Vagina (tissue), 2 donors: ENCODE measurements around the gene PCSK5. TPM values are rescaled to one million over a fixed set of nuclear protein-coding genes. Genes with fewer than 3 reads are reported as not detected.

ENCODE experiments used
- DNase-seq, 2 donors: peaks; one replicate each; pipeline ENCODE4 v3.0.0-alpha.2; 2017; ENCODE audit errors: extremely low spot score in 2 of 2
- H3K27ac ChIP-seq: fragments of 200-600 bp; sonication (generic); one replicate; pipeline ENCODE4 v1.5.1; 2019
- H3K27me3 ChIP-seq: fragments of 200-600 bp; sonication (generic); one replicate; pipeline ENCODE4 v1.5.1; 2019
- H3K36me3 ChIP-seq, 2 donors: fragments of 200-600 bp; sonication (generic); one replicate each; pipeline ENCODE4 v1.5.1; 2017 to 2019
- H3K4me1 ChIP-seq: fragments of 200-600 bp; sonication (generic); one replicate; pipeline ENCODE4 v1.5.1; 2019
- H3K4me3 ChIP-seq, 2 donors: fragments of 200-600 bp; sonication (generic); 1 replicate in 1 of 2; 2 replicates in 1 of 2; pipeline ENCODE4 v1.5.1; 2016 to 2019
- H3K9me3 ChIP-seq: fragments of 200-600 bp; sonication (generic); one replicate; pipeline ENCODE4 v1.5.1; 2019
- CTCF ChIP-seq, 3 experiments: fragments of 450-650 bp in 2 of 3; fragments of 200-600 bp in 1 of 3; sonication (generic) in 1 of 3; IDR thresholded peaks; one replicate each; pipeline ENCODE4 v1.5.1; 2017 to 2019; ENCODE audit warnings: antibody characterized with exemption in 3 of 3, mild to moderate bottlenecking in 2 of 3, moderate library complexity in 2 of 3
- POLR2A ChIP-seq, 2 donors: fragments of 450-650 bp; IDR thresholded peaks; one replicate each; pipeline ENCODE4 v1.6.1; 2017; ENCODE audit warnings: antibody characterized with exemption in 2 of 2, mild to moderate bottlenecking in 2 of 2, moderate library complexity in 2 of 2
- POLR2AphosphoS5 ChIP-seq, 2 donors: sonication (generic); formaldehyde crosslinking; IDR thresholded peaks; one replicate each; pipeline ENCODE4 v1.9.0; 2017; ENCODE audit warnings: antibody characterized with exemption in 2 of 2, mild to moderate bottlenecking in 2 of 2, low read depth in 1 of 2; ENCODE audit not compliant: insufficient read depth in 1 of 2
- intact Hi-C: fragments of 100-400 bp; cut with DNase I; formaldehyde crosslinking; loops from one replicate; pipeline ENCODE4 v1.15.1; 2023
- total RNA-seq: library from RNA; depleted of rRNA; stranded (reverse); fragments of >200 nt; gene quantifications from one replicate; pipeline ENCODE4 v1.2.3, GENCODE V29; 2016

Gene PCSK5
- total RNA-seq, 1 donor from 2014 or later: 22.6 TPM

- Histone ChIP-seq H3K9me3 (no peaks in the 10 kb centered on the region), H3K4me1 (peaks cover 14% of the 10 kb centered on the region), H3K36me3 (no peaks in the 10 kb centered on the region), H3K27me3 (no peaks in the 10 kb centered on the region), H3K4me3 (no peak overlapping the region), H3K27ac (no peak overlapping the region)
- intact Hi-C loops: no loop called here
- DNase-seq: no peak
- TF ChIP-seq POLR2AphosphoS5 (IDR thresholded peaks at IDR 0.05; ENCODE audit: insufficient read depth in 1 of 2, low read depth in 1 of 2): no peak
- TF ChIP-seq CTCF (IDR thresholded peaks at IDR 0.05): no peak
- TF ChIP-seq POLR2A (IDR thresholded peaks at IDR 0.05): no peak
Observed at GRCh38 chr9:76115982-76116646, 225.6 kb downstream of the PCSK5 start.

- no peaks in the 10 kb centered on the region for H3K36me3 ChIP-seq
- no peaks in the 10 kb centered on the region for H3K9me3 ChIP-seq
- no peak for TF ChIP-seq POLR2A (IDR thresholded peaks at IDR 0.05)
- no peak for TF ChIP-seq POLR2AphosphoS5 (IDR thresholded peaks at IDR 0.05; ENCODE audit: insufficient read depth in 1 of 2, low read depth in 1 of 2)
- no peak for TF ChIP-seq CTCF (IDR thresholded peaks at IDR 0.05)
- no peaks in the 10 kb centered on the region for H3K27me3 ChIP-seq
- DNase-seq: no peak
- intact Hi-C loops: no loop called here
- no peak overlapping the region for H3K4me3 ChIP-seq
- no peak overlapping the region for H3K27ac ChIP-seq
- H3K4me1 ChIP-seq: peaks cover 14% of the 10 kb centered on the region
Observed at GRCh38 chr9:76116913-76117312, 226.4 kb downstream of the PCSK5 start.

- Histone ChIP-seq H3K9me3 (no peaks in the 10 kb centered on the region), H3K36me3 (no peaks in the 10 kb centered on the region), H3K4me3 (no peak overlapping the region), H3K27me3 (no peaks in the 10 kb centered on the region), H3K27ac (no peak overlapping the region), H3K4me1 (no peaks in the 10 kb centered on the region)
- no peak for TF ChIP-seq POLR2AphosphoS5 (IDR thresholded peaks at IDR 0.05; ENCODE audit: insufficient read depth in 1 of 2, low read depth in 1 of 2)
- TF ChIP-seq POLR2A (IDR thresholded peaks at IDR 0.05): no peak
- no peak for TF ChIP-seq CTCF (IDR thresholded peaks at IDR 0.05)
- intact Hi-C loops: no loop called here
- no peak for DNase-seq
Observed at GRCh38 chr9:76127637-76128036, 237.2 kb downstream of the PCSK5 start.

- no peak for DNase-seq
- H3K9me3 ChIP-seq: no peaks in the 10 kb centered on the region
- TF ChIP-seq POLR2AphosphoS5 (IDR thresholded peaks at IDR 0.05; ENCODE audit: insufficient read depth in 1 of 2, low read depth in 1 of 2): no peak
- no peak for TF ChIP-seq POLR2A (IDR thresholded peaks at IDR 0.05)
- H3K4me1 ChIP-seq: peaks cover 13% of the 10 kb centered on the region
- H3K36me3 ChIP-seq: no peaks in the 10 kb centered on the region
- H3K27ac ChIP-seq: no peak overlapping the region
- no peak overlapping the region for H3K4me3 ChIP-seq
- intact Hi-C loops: no loop called here
- H3K27me3 ChIP-seq: no peaks in the 10 kb centered on the region
Observed at GRCh38 chr9:76135902-76136301, 245.4 kb downstream of the PCSK5 start.

- Histone ChIP-seq H3K9me3 (no peaks in the 10 kb centered on the region), H3K4me1 (peaks cover 13% of the 10 kb centered on the region), H3K27me3 (no peaks in the 10 kb centered on the region), H3K36me3 (no peaks in the 10 kb centered on the region), H3K4me3 (no peak overlapping the region), H3K27ac (no peak overlapping the region)
- TF ChIP-seq CTCF (IDR thresholded peaks at IDR 0.05): no peak
- no peak for TF ChIP-seq POLR2A (IDR thresholded peaks at IDR 0.05)
- no peak for TF ChIP-seq POLR2AphosphoS5 (IDR thresholded peaks at IDR 0.05; ENCODE audit: insufficient read depth in 1 of 2, low read depth in 1 of 2)
- intact Hi-C loops: no loop called here
- DNase-seq: no peak
Observed at GRCh38 chr9:76136986-76137385, 246.5 kb downstream of the PCSK5 start.
